HG03066 (cell line): ENCODE results near the gene DNASE1L2.

Source experiments
- ATAC-seq: cut with Tn5 transposase; IDR thresholded peaks from one replicate; pipeline ENCODE4 v1.9.1; 2021; ENCODE audit warnings: low read depth; ENCODE audit not compliant: unreplicated experiment

Gene DNASE1L2

GRCh38 chr16:2267505-2267912, 31.3 kb downstream of the DNASE1L2 start:
- peak; percentile 56 for ATAC-seq

GRCh38 chr16:2267913-2268666, 31.8 kb downstream of the DNASE1L2 start, which contains the start of gene RNPS1:
Gene RNPS1, minus strand, starts transcription at chr16:2268126. Its CDS starts 3,483 bp downstream, at chr16:2264643.
- peak; percentile 63 for ATAC-seq

- no peak for ATAC-seq
Measured at GRCh38 chr16:2270070-2270462, 33.8 kb downstream of the DNASE1L2 start.

GRCh38 chr16:2270588-2271470, 34.6 kb downstream of the DNASE1L2 start:
- no peak for ATAC-seq

GRCh38 chr16:2271848-2272461, 35.7 kb downstream of the DNASE1L2 start:
- no peak for ATAC-seq

- no peak for ATAC-seq
Measured at GRCh38 chr16:2273484-2273883, 37.2 kb downstream of the DNASE1L2 start.

GRCh38 chr16:2273931-2274330, 37.7 kb downstream of the DNASE1L2 start:
- no peak for ATAC-seq

- ATAC-seq = no peak
Measured at GRCh38 chr16:2275476-2276367, 39.5 kb downstream of the DNASE1L2 start.

- ATAC-seq = no peak
Measured at GRCh38 chr16:2276368-2277195, 40.3 kb downstream of the DNASE1L2 start.

GRCh38 chr16:2277466-2278271, 41.4 kb downstream of the DNASE1L2 start:
- no peak for ATAC-seq

GRCh38 chr16:2278272-2278608, 42.0 kb downstream of the DNASE1L2 start:
- no peak for ATAC-seq

- ATAC-seq = no peak
Measured at GRCh38 chr16:2278956-2279800, 42.9 kb downstream of the DNASE1L2 start.

- no peak for ATAC-seq
Measured at GRCh38 chr16:2280461-2280860, 44.2 kb downstream of the DNASE1L2 start.

- ATAC-seq = no peak
Measured at GRCh38 chr16:2280981-2281542, 44.8 kb downstream of the DNASE1L2 start.

GRCh38 chr16:2282262-2282661, 46.0 kb downstream of the DNASE1L2 start:
- ATAC-seq = no peak

- no peak for ATAC-seq
Measured at GRCh38 chr16:2282866-2283555, 46.8 kb downstream of the DNASE1L2 start.
